K562 (cell line): Measurements from ENCODE around the gene BLOC1S4. TPM values are rescaled to one million over a fixed set of nuclear protein-coding genes. Genes with fewer than 3 reads are reported as not detected.

Source experiments
- ATAC-seq: fragments of 200-7000 bp; cut with Tn5 transposase; 3 replicates; pipeline ENCODE4 v1.9.1; 2020; ENCODE audit warnings: moderate library complexity
- BruUV-seq: library from RNA; stranded (reverse); fragments of 400-500 nt; replicated peaks from 2 replicates; lab custom pipeline; 2021; lab: Mats Ljungman, UMichigan
- CTCF ChIA-PET: fragments of 300-600 bp; formaldehyde crosslinking; extraction: SDS; loops from one replicate; lab custom pipeline; 2021; ENCODE audit warnings: low intra/inter-chr PET ratio; lab: Yijun Ruan, JAX
- POLR2A ChIA-PET: fragments of 300-600, 350-650 bp; sonication (Branson Sonifier 250); formaldehyde crosslinking; extraction: SDS; loops from one replicate; lab custom pipeline; 2021; ENCODE audit warnings: antibody characterized with exemption, inconsistent platforms; lab: Yijun Ruan, JAX
- DNase-seq, 4 experiments: peaks; one replicate each; pipeline versions ENCODE4 v3.0.0 to v3.0.0-alpha.2; 2011 to 2018; ENCODE audit warnings: low spot score in 3 of 4, mixed read lengths in 3 of 4; ENCODE audit errors: extremely low read depth in 1 of 4
- FAIRE-seq: peaks from 2 replicates; lab custom pipeline; 2011; peaks lifted over from hg19 to GRCh38; lab: Jason Lieb, UNC
- H2AFZ ChIP-seq: 2 replicates; pipeline ENCODE4 v1.6.0; 2011; ENCODE audit warnings: low read depth, low read length, control low read depth, inconsistent platforms
- H3K27ac ChIP-seq: fragments of 200-600 bp; 3 replicates; pipeline ENCODE4 v1.8.0; 2011; ENCODE audit warnings: low read depth, mild to moderate bottlenecking, control low read depth, inconsistent platforms, low read length, moderate library complexity, mixed read lengths; ENCODE audit errors: extremely low read depth
- H3K27me3 ChIP-seq, 2 experiments: fragments of 300-600 bp in 1 of 2; 2 replicates in 1 of 2; 3 replicates in 1 of 2; pipeline versions ENCODE4 v1.6.0 to v1.8.0; 2011; ENCODE audit warnings: inconsistent platforms in 2 of 2, low read length in 2 of 2, mild to moderate bottlenecking in 1 of 2, mixed read lengths in 1 of 2, moderate library complexity in 1 of 2; ENCODE audit not compliant: control insufficient read depth in 2 of 2, insufficient read depth in 2 of 2
- H3K36me3 ChIP-seq: fragments of 300-600 bp; 3 replicates; pipeline ENCODE4 v1.8.0; 2011; ENCODE audit warnings: mild to moderate bottlenecking, low read length, inconsistent platforms; ENCODE audit not compliant: control insufficient read depth, insufficient read depth
- H3K4me1 ChIP-seq, 2 experiments: fragments of 200-600 bp in 1 of 2; replicated peaks in 1 of 2; 2 replicates in 1 of 2; 3 replicates in 1 of 2; pipeline versions ENCODE4 v1.5.1 to v1.8.0; 2011; ENCODE audit warnings: inconsistent platforms in 2 of 2, low read length in 2 of 2, mild to moderate bottlenecking in 1 of 2, mixed read lengths in 1 of 2, moderate library complexity in 1 of 2; ENCODE audit not compliant: control insufficient read depth in 2 of 2, insufficient read depth in 2 of 2
- H3K4me2 ChIP-seq: 2 replicates; pipeline ENCODE4 v1.6.1; 2011; ENCODE audit warnings: low read length, control low read depth, inconsistent platforms, mixed read lengths; ENCODE audit not compliant: insufficient read depth
- H3K4me3 ChIP-seq: fragments of 200-600 bp; sonication (generic), shearing (Covaris generic); 2 replicates; pipeline ENCODE4 v1.5.1; 2016; ENCODE audit warnings: control low read depth, inconsistent platforms
- H3K79me2 ChIP-seq: fragments of 200-600 bp; 3 replicates; pipeline ENCODE4 v1.8.0; 2011; ENCODE audit warnings: low read length, inconsistent platforms; ENCODE audit not compliant: control insufficient read depth, insufficient read depth
- H3K9ac ChIP-seq, 2 experiments: 2 replicates each; pipeline versions ENCODE4 v1.6.0 to v1.6.1; 2011; ENCODE audit warnings: low read depth in 2 of 2, low read length in 2 of 2, control low read depth in 1 of 2, inconsistent platforms in 1 of 2, mild to moderate bottlenecking in 1 of 2, mixed read lengths in 1 of 2; ENCODE audit not compliant: insufficient read depth in 1 of 2
- H3K9me1 ChIP-seq: one replicate; pipeline ENCODE4 v1.6.0; 2011; ENCODE audit warnings: inconsistent platforms, mild to moderate bottlenecking, low read length, moderate library complexity; ENCODE audit not compliant: control insufficient read depth, insufficient read depth
- H3K9me3 ChIP-seq: replicated peaks from 2 replicates; pipeline ENCODE4 v1.5.1; 2011; ENCODE audit warnings: low read depth, low read length, inconsistent platforms; ENCODE audit not compliant: control insufficient read depth, insufficient read depth
- H4K20me1 ChIP-seq: replicated peaks from 2 replicates; pipeline ENCODE4 v1.6.1; 2011; ENCODE audit warnings: low read length, inconsistent platforms, mixed read lengths; ENCODE audit not compliant: control insufficient read depth, insufficient read depth
- ADNP ChIP-seq: fragments of 200-800 bp; sonication (Bioruptor generic); IDR thresholded peaks from 2 replicates; pipeline ENCODE4 v1.6.1; 2016; ENCODE audit warnings: missing genetic modification characterization, missing compliant biosample characterization
- CCNT2 ChIP-seq: IDR thresholded peaks from 2 replicates; pipeline ENCODE4 v1.6.1; 2011; ENCODE audit warnings: borderline replicate concordance, low read depth, mild to moderate bottlenecking, moderate library complexity, mixed read lengths, low read length; ENCODE audit not compliant: insufficient read length; ENCODE audit errors: extremely low read depth
- CTCF ChIP-seq, 3 experiments: IDR thresholded peaks in 2 of 3; conservative IDR thresholded peaks in 1 of 3; 2 replicates each; pipeline ENCODE4 v1.5.1; 2011 to 2012; ENCODE audit warnings: low read length in 3 of 3, mild to moderate bottlenecking in 3 of 3, control low read depth in 2 of 3, improper control_type of control experiment in 1 of 3, inconsistent platforms in 1 of 3, low read depth in 1 of 3, mixed read lengths in 1 of 3, moderate library complexity in 1 of 3; ENCODE audit not compliant: insufficient read depth in 2 of 3
- EZH2 ChIP-seq: IDR thresholded peaks from 2 replicates; pipeline ENCODE4 v1.6.1; 2012; ENCODE audit warnings: low read depth, mild to moderate bottlenecking, inconsistent platforms, low read length, borderline replicate concordance
- FIP1L1 ChIP-seq: fragments of 200-400 bp; formaldehyde crosslinking; IDR thresholded peaks from 2 replicates; pipeline ENCODE4 v1.6.1; 2018; ENCODE audit warnings: mild to moderate bottlenecking, low read depth, low read length; ENCODE audit not compliant: poor library complexity, severe bottlenecking
- JUN ChIP-seq, 2 experiments: sonication (generic) in 1 of 2; formaldehyde crosslinking in 1 of 2; IDR thresholded peaks; 2 replicates each; pipeline versions ENCODE4 v1.6.1 to v1.8.0; 2012 to 2022; ENCODE audit warnings: borderline replicate concordance in 2 of 2, mild to moderate bottlenecking in 2 of 2, improper control_type of control experiment in 1 of 2, low read depth in 1 of 2, low read length in 1 of 2, missing genetic modification reagents in 1 of 2
- JUND ChIP-seq, 2 experiments: IDR thresholded peaks; 2 replicates in 1 of 2; 3 replicates in 1 of 2; pipeline ENCODE4 v1.6.1; 2011; ENCODE audit warnings: borderline replicate concordance in 2 of 2, low read depth in 2 of 2, low read length in 2 of 2, improper control_type of control experiment in 1 of 2, missing biosample characterization in 1 of 2, missing genetic modification characterization in 1 of 2, missing genetic modification reagents in 1 of 2
- KLF10 ChIP-seq: fragments of 250-450 bp; sonication (Bioruptor Pico); IDR thresholded peaks from 2 replicates; pipeline ENCODE4 v1.6.1; 2021; ENCODE audit warnings: matching md5 sums
- LCOR ChIP-seq: sonication (generic); formaldehyde crosslinking; IDR thresholded peaks from 2 replicates; pipeline ENCODE4 v1.8.0; 2022; ENCODE audit warnings: mild to moderate bottlenecking, missing genetic modification reagents
- SMAD2 ChIP-seq: fragments of 150-350 bp; IDR thresholded peaks from 2 replicates; pipeline ENCODE4 v1.6.1; 2014; ENCODE audit warnings: low read depth, mild to moderate bottlenecking, low read length
- TAF9B ChIP-seq: fragments of 450-650 bp; IDR thresholded peaks from 2 replicates; pipeline ENCODE4 v1.6.1; 2018; ENCODE audit warnings: mild to moderate bottlenecking; ENCODE audit not compliant: partially characterized antibody
- TEAD2 ChIP-seq: fragments of 450-650 bp; IDR thresholded peaks from 2 replicates; pipeline ENCODE4 v1.6.1; 2016; ENCODE audit warnings: missing genetic modification characterization, control low read depth, missing compliant biosample characterization
- TRIM28 ChIP-seq: fragments of 450-650 bp; IDR thresholded peaks from 2 replicates; pipeline ENCODE4 v1.6.1; 2017
- XRCC5 ChIP-seq: fragments of 200-400 bp; formaldehyde crosslinking; IDR thresholded peaks from 2 replicates; pipeline ENCODE4 v1.6.1; 2017; ENCODE audit warnings: low read depth, mild to moderate bottlenecking, low read length
- ZBTB33 ChIP-seq: sonication (generic); formaldehyde crosslinking; IDR thresholded peaks from 2 replicates; pipeline ENCODE4 v1.8.1; 2023; ENCODE audit warnings: mild to moderate bottlenecking, missing genetic modification reagents
- ZNF174 ChIP-seq: fragments of 250-450 bp; sonication (Bioruptor Pico); IDR thresholded peaks from 2 replicates; pipeline ENCODE4 v1.4.0; 2020; ENCODE audit warnings: mild to moderate bottlenecking
- ZNF444 ChIP-seq: fragments of 250-450 bp; sonication (Bioruptor Pico); IDR thresholded peaks from 2 replicates; pipeline ENCODE4 v1.4.0; 2020; ENCODE audit warnings: mild to moderate bottlenecking, moderate library complexity
- ZNF586 ChIP-seq: fragments of 450-650 bp; formaldehyde crosslinking; conservative IDR thresholded peaks from 2 replicates; pipeline ENCODE4 v1.4.0; 2020; ENCODE audit warnings: mild to moderate bottlenecking, moderate library complexity
- ZNF717 ChIP-seq: fragments of 250-450 bp; sonication (Bioruptor Pico); IDR thresholded peaks from 2 replicates; pipeline ENCODE4 v1.5.0; 2021
- WGBS: fragments of 100-300 bp; shearing (Covaris generic); methylation state at CpG from one replicate; pipeline ENCODE4 v1.1.6; 2016; ENCODE audit warnings: low coverage, mixed read lengths; ENCODE audit not compliant: insufficient coverage; ENCODE audit errors: missing lambda C conversion rate; 5-methylcytosine and 5-hydroxymethylcytosine counted together
- in situ Hi-C: fragments of 300-500 bp; cut with MboI; formaldehyde crosslinking; loops from 4 replicates; pipeline ENCODE4 v1.15.0; 2018; ENCODE audit warnings: inconsistent platforms, mixed read lengths
- intact Hi-C: fragments of 100-400 bp; cut with micrococcal nuclease; formaldehyde crosslinking; loops from 2 replicates; pipeline ENCODE4 v1.14.2; 2022
- polyA plus RNA-seq, 8 experiments: library from polyadenylated mRNA; depleted of rRNA in 4 of 8; stranded (reverse) in 5 of 8; unstranded in 3 of 8; fragments of >200 nt; fragmentation: Nextera tagmentation in 2 of 8; fragmentation: Illumina TruSeq in 1 of 8; extraction: Ambion mirVana in 2 of 8; extraction: Trizol in 1 of 8; gene quantifications; 2 replicates each; pipeline versions ENCODE4 v1.2.1 to v1.2.3, GENCODE V29; 2011 to 2014; ENCODE audit warnings: inconsistent platforms in 1 of 8, missing spikeins in 1 of 8
- total RNA-seq, 7 experiments: library from RNA; depleted of rRNA in 6 of 7; stranded (reverse); fragments of >200 nt in 6 of 7; fragmentation: Illumina TruSeq in 2 of 7; extraction: Trizol in 2 of 7; gene quantifications; 2 replicates each; pipeline versions ENCODE4 v1.2.1 to v1.2.3, GENCODE V29; 2011 to 2021; ENCODE audit warnings: low replicate concordance in 1 of 7

The BLOC1S4 gene
- total and polyA plus RNA-seq, 9 of the 15 experiments (the other 6 are each of a cell fraction or from before 2014, with no cell fraction given), result 3.1 to 31.6 (median 11.2) TPM

- in situ Hi-C loops (no loop called here), intact Hi-C loops (loop anchor here (5.0 kb wide), 1 partner anchor 109 kb away; no protein-coding TSS in a partner anchor)
- Histone ChIP-seq H3K4me1 (peaks cover 18 to 30% of the 10 kb centered on the region in 2 experiments), H3K9ac (no peak overlapping the region), H3K4me2 (no peak overlapping the region), H3K27ac (no peak overlapping the region), H3K9me1 (no peaks in the 10 kb centered on the region), H2AFZ (no peak overlapping the region), H3K4me3 (no peak overlapping the region), H4K20me1 (peaks cover 19% of the 10 kb centered on the region; the same call in 1 of the 2 replicates), H3K27me3 (no peaks in the 10 kb centered on the region), H3K79me2 (peaks cover 21% of the 10 kb centered on the region), H3K9me3 (no peaks in the 10 kb centered on the region), H3K36me3 (peaks cover 22% of the 10 kb centered on the region)
- BruUV-seq, result no TSS peak
- CTCF ChIA-PET, result no interaction called here
- POLR2A ChIA-PET, result interaction anchor here (0.6 to 1.8 kb wide), 9 partner anchors 8 to 283 kb away, joined by 3 to 9 read pairs (median 3); partner anchors contain the start of gene S100P
- no peak for FAIRE-seq
- peak; percentile 52 to 66 (median 58) for DNase-seq
- 50% methylated on average over 7 of the region's 9 CpGs for WGBS
- peak; percentile 76 for ATAC-seq
- TF ChIP-seq TAF9B (no peak), JUND (IDR thresholded peaks at IDR 0.05; ENCODE audit: borderline replicate concordance, low read depth, low read length) (0 out of 2 replicates have a peak, but pooled peaks have one; percentile 45), JUND (tag; IDR thresholded peaks at IDR 0.05; ENCODE audit: borderline replicate concordance, low read depth, low read length) (no peak; the same call in 2 of the 3 replicates), FIP1L1 (no peak), EZH2 (no peak), JUN (IDR thresholded peaks at IDR 0.05; ENCODE audit: borderline replicate concordance, low read depth, low read length) (0 out of 2 replicates have a peak, but pooled peaks have one; percentile 24), JUN (CRISPR knock-in tag; IDR thresholded peaks at IDR 0.05; ENCODE audit: borderline replicate concordance) (no peak), CTCF (IDR thresholded peaks at IDR 0.05 in 2 of 3, conservative IDR thresholded peaks at IDR 0.05 in 1 of 3; ENCODE audit: insufficient read depth in 2 of 3, low read depth in 1 of 3, low read length in 3 of 3) (peak; percentile 79 to 89 (median 88)), TEAD2 (tag) (no peak), LCOR (CRISPR knock-in tag) (0 out of 2 replicates have a peak, but pooled peaks have one; percentile 36), SMAD2 (no peak), ZNF444 (no peak), ZNF174 (no peak), ZBTB33 (no peak), ZNF717 (no peak), KLF10 (CRISPR knock-in tag) (no peak), CCNT2 (no peak), ADNP (tag) (no peak), ZNF586 (CRISPR knock-in tag) (no peak), XRCC5 (no peak), TRIM28 (no peak)
Measured at GRCh38 chr4:6681191-6681590, 34.8 kb upstream of the BLOC1S4 start.
